Gastroesophageal sphincter (tissue), 4 donors: Measurements from ENCODE around the gene MEF2D. TPM values are rescaled to one million over a fixed set of nuclear protein-coding genes. Genes with fewer than 3 reads are reported as not detected.

ENCODE experiments used
- ATAC-seq: fragments of 150-250 bp; one replicate; pipeline ENCODE4 v1.9.1; 2016; ENCODE audit warnings: mild to moderate bottlenecking, moderate library complexity
- H3K27ac ChIP-seq, 4 donors: fragments of 200-600 bp; sonication (generic) in 3 of 4; 1 replicate in 3 of 4; 2 replicates in 1 of 4; pipeline ENCODE4 v1.5.1; 2016 to 2019
- H3K27me3 ChIP-seq: fragments of 200-600 bp; sonication (generic); one replicate; pipeline ENCODE4 v1.5.1; 2019
- H3K36me3 ChIP-seq, 2 donors: fragments of 200-600 bp; sonication (generic); one replicate each; pipeline ENCODE4 v1.5.1; 2019; ENCODE audit warnings: control low read depth in 1 of 2
- H3K4me1 ChIP-seq, 3 donors: fragments of 200-600 bp; sonication (generic); 1 replicate in 2 of 3; 2 replicates in 1 of 3; pipeline ENCODE4 v1.5.1; 2016 to 2019; ENCODE audit warnings: control low read depth in 2 of 3
- H3K4me3 ChIP-seq, 2 donors: fragments of 200-600 bp; sonication (generic); one replicate each; pipeline ENCODE4 v1.5.1; 2019; ENCODE audit warnings: mild to moderate bottlenecking in 1 of 2, moderate library complexity in 1 of 2
- H3K9me3 ChIP-seq, 3 donors: fragments of 200-600 bp; sonication (generic); one replicate each; pipeline ENCODE4 v1.5.1; 2017 to 2019; ENCODE audit warnings: control low read depth in 2 of 3
- EP300 ChIP-seq: sonication (generic); formaldehyde crosslinking; IDR thresholded peaks from one replicate; pipeline ENCODE4 v1.6.1; 2017; ENCODE audit warnings: antibody characterized with exemption, mild to moderate bottlenecking
- POLR2A ChIP-seq, 2 donors: fragments of 450-650 bp; IDR thresholded peaks; one replicate each; pipeline ENCODE4 v1.6.1; 2017; ENCODE audit warnings: antibody characterized with exemption in 2 of 2, mild to moderate bottlenecking in 2 of 2, moderate library complexity in 1 of 2
- POLR2AphosphoS5 ChIP-seq: sonication (generic); formaldehyde crosslinking; IDR thresholded peaks from one replicate; pipeline ENCODE4 v1.6.1; 2017; ENCODE audit warnings: antibody characterized with exemption
- WGBS, 2 donors: methylation state at CpG; one replicate each; pipeline ENCODE4 v1.1.5; 2018; ENCODE audit warnings: low coverage in 1 of 2; 5-methylcytosine and 5-hydroxymethylcytosine counted together
- total RNA-seq, 4 donors: library from RNA; depleted of rRNA; stranded (reverse); fragments of >200 nt; gene quantifications; one replicate each; pipeline ENCODE4 v1.1.0, GENCODE V29; 2016
- TF ChIP-seq, protein P1 (sequence below), 4 experiments: fragments of 200-600 bp in 2 of 4; fragments of 450-650 bp in 2 of 4; sonication (generic) in 1 of 4; IDR thresholded peaks; one replicate each; pipeline ENCODE4 v1.5.1; 2017 to 2019; ENCODE audit warnings: antibody characterized with exemption in 4 of 4, mild to moderate bottlenecking in 2 of 4, moderate library complexity in 2 of 4

MEF2D gene
- total RNA-seq, 4 donors from 2014 or later = 49.0 to 94.3 (median 67.1) TPM

DNA sequence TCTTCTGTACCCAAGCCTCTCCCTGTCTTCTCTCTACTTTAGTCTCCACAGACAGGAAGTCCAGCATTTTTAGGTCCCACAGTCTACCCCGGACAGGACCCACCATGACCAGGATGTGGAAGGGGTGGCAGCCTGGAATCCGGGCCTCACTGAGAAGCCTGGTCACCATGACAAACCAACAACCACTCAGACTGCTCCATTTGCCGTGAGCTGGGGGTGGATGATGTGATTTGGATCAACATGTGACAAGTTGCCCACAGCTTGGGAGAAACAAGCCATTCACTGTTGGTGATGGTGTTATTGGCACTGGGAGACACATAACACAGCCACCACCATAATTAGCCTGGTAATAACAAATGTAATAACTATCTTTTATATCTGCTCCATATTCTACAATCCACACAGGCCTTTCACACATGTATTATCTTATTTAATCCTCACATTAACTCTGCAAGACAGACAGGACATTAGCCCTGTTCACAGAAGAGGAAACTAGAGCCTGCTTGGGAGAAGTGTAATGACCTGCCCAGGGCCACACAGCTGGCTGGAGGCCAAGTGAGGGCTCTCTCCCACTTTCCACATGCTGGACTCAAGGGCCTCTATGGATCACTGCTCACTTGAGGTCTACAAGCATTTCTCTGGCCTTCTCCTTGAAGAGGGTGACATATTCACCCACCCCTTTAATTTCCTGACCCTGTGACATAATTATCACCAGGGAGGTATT, 22.9 kb downstream of the MEF2D start:
- no peak overlapping the region for H3K4me3 ChIP-seq
- peaks cover 0 to 100% of the 10 kb centered on the region in 2 donors for H3K36me3 ChIP-seq
- ATAC-seq = no peak
- TF ChIP-seq POLR2A (IDR thresholded peaks at IDR 0.05) = no peak
- TF ChIP-seq EP300 = no peak
- TF ChIP-seq, protein P1, sequence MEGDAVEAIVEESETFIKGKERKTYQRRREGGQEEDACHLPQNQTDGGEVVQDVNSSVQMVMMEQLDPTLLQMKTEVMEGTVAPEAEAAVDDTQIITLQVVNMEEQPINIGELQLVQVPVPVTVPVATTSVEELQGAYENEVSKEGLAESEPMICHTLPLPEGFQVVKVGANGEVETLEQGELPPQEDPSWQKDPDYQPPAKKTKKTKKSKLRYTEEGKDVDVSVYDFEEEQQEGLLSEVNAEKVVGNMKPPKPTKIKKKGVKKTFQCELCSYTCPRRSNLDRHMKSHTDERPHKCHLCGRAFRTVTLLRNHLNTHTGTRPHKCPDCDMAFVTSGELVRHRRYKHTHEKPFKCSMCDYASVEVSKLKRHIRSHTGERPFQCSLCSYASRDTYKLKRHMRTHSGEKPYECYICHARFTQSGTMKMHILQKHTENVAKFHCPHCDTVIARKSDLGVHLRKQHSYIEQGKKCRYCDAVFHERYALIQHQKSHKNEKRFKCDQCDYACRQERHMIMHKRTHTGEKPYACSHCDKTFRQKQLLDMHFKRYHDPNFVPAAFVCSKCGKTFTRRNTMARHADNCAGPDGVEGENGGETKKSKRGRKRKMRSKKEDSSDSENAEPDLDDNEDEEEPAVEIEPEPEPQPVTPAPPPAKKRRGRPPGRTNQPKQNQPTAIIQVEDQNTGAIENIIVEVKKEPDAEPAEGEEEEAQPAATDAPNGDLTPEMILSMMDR (IDR thresholded peaks at IDR 0.05) = no peak
- TF ChIP-seq POLR2AphosphoS5 = no peak
- no CpG with 5 or more reads among the region's 3 CpGs for WGBS, 2 donors
- H3K27me3 ChIP-seq = no peaks in the 10 kb centered on the region
- peaks cover 6 to 97% (median 46%) of the 10 kb centered on the region in 3 donors for H3K4me1 ChIP-seq
- H3K9me3 ChIP-seq = no peaks in the 10 kb centered on the region
- peak overlapping the region; percentile 49 to 91 (median 86) for H3K27ac ChIP-seq

DNA sequence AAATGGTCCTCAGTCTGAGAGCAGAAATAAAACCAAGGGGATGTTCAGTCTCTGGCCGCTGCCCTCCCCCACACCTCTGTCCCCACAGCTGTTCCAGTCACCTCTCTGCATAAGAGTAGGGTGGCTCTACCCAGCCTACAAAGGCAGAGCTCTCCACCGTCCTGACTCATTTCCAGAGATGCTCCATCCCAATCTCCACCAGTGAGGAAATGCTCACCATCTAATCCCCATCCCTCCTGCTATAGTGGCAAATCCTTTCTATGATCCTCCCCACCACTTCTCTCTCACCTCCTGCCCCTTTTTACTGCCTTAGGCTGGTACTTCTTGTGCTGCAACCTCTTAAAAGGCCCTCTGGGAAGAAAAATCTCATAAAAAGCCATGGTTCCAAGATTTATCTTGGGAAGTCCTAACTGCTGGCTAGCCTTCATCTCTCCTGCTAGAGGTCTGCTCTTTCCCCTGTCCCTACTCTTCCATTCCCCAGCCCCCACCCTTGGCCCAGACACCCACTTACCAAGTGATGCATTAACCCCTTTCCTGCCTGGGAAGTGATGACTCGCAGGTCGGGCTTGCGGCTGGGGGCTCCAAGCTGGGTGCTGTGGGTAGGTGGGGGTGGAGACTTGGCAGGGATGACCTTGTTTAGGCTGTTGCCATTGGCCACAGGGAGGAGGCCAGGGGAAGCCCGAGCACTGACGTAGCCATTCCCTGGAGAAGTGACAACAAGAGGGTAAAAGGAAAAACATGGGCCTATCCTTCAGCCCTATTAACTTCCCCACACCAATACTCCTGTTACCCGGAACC, 23.9 kb downstream of the MEF2D start:
- Histone ChIP-seq H3K4me3 (no peak overlapping the region), H3K27me3 (no peaks in the 10 kb centered on the region), H3K36me3 (peaks cover 0 to 100% of the 10 kb centered on the region in 2 donors), H3K27ac (peak overlapping the region; percentile 49 to 91 (median 86)), H3K4me1 (peaks cover 6 to 97% (median 46%) of the 10 kb centered on the region in 3 donors), H3K9me3 (no peaks in the 10 kb centered on the region)
- WGBS, 2 donors = 58 to 100% methylated on average over 1 to 2 of the region's 8 CpGs
- ATAC-seq = no peak
- TF ChIP-seq EP300 (no peak), POLR2A (IDR thresholded peaks at IDR 0.05) (no peak), POLR2AphosphoS5 (no peak)
- TF ChIP-seq, protein P1 (IDR thresholded peaks at IDR 0.05) = no peak

DNA sequence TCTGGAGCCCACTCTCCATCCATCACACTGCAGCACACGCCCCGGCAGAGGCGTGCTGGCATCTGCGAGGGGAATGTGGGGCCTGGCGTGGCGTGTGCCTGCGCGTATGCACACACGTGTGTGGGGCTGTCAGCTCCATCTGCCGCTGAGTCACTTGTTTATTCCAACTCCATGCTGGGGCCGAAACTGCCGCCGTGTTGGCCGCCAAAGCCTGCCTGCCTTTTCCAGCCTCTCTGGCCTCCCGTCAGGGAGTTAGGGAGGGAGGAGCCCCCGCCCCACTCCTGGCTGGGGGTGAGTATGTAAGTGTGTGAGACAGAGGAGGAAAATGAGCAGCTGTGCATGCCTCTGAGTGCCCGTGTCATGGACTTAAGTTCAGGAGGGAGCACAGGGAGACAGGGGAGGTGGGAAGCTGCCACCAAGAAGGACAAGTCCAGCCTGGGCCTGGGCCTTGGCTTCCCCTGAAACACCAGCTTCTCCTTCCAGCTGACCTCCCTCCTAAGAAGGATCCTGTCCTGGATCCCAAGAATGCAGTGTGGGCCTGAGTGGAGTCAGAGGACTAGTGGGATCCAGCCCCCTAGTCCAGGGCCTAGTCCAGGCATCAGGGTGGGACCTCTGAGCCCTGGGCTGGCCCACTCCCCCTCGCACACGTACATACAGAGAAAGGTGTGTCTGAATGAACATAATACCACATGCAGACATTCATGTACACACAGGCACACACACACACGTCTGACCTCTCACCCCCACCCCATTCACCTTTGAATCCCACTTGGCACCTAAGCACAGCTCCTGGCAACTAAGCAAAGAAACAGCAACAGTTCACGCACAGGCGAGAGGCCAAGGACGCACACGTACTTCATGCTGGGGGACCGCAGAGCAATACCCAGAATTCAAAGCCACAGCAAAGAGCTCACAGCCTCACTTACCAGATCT, 24.7 kb downstream of the MEF2D start:
- Histone ChIP-seq H3K36me3 (peaks cover 0 to 100% of the 10 kb centered on the region in 2 donors), H3K4me1 (peaks cover 6 to 97% (median 37%) of the 10 kb centered on the region in 3 donors), H3K27me3 (no peaks in the 10 kb centered on the region), H3K27ac (peak overlapping the region; percentile 55 to 91 (median 86)), H3K4me3 (no peak overlapping the region), H3K9me3 (no peaks in the 10 kb centered on the region)
- no peak for TF ChIP-seq POLR2A (IDR thresholded peaks at IDR 0.05)
- TF ChIP-seq EP300 = no peak
- TF ChIP-seq, protein P1 (IDR thresholded peaks at IDR 0.05) = peak in 1 of 4 experiments; percentile 5
- TF ChIP-seq POLR2AphosphoS5 = peak; percentile 99
- ATAC-seq = peak; percentile 93
- WGBS, 2 donors = 20 to 30% methylated on average over 1 to 4 of the region's 25 CpGs

DNA sequence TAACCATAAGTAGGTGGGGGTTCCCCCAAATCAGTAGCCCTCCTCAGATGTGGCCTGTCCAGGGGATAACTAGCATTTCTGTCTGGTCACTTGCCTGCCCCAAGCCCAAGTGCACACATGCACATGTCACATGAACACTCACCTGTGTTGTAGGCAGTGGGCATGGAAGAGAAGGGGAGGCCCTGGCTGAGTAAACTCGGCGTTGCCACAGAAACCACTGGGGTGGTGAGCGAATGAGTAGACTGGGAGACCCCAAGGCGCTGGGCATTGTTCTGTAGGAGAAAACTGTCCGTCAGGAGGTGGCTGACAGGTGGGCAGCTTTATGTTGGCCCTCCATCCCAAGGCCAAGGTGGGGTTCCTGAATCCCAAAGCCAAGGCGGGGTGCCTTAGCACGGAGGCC, 25.6 kb downstream of the MEF2D start:
- Histone ChIP-seq H3K4me1 (peaks cover 6 to 94% (median 30%) of the 10 kb centered on the region in 3 donors), H3K27ac (peak overlapping the region; percentile 55 to 91 (median 86)), H3K9me3 (no peaks in the 10 kb centered on the region), H3K27me3 (no peaks in the 10 kb centered on the region), H3K36me3 (peaks cover 0 to 100% of the 10 kb centered on the region in 2 donors), H3K4me3 (no peak overlapping the region)
- ATAC-seq = no peak
- WGBS, 2 donors = 92% methylated on average over 4 of the region's 7 CpGs; no CpG with 5 or more reads in 1 of the 2 donors
- no peak for TF ChIP-seq EP300
- TF ChIP-seq POLR2A (IDR thresholded peaks at IDR 0.05) = no peak
- no peak for TF ChIP-seq POLR2AphosphoS5
